ENCODE measurements around the gene SH2D3C.

Gene SH2D3C

DNA sequence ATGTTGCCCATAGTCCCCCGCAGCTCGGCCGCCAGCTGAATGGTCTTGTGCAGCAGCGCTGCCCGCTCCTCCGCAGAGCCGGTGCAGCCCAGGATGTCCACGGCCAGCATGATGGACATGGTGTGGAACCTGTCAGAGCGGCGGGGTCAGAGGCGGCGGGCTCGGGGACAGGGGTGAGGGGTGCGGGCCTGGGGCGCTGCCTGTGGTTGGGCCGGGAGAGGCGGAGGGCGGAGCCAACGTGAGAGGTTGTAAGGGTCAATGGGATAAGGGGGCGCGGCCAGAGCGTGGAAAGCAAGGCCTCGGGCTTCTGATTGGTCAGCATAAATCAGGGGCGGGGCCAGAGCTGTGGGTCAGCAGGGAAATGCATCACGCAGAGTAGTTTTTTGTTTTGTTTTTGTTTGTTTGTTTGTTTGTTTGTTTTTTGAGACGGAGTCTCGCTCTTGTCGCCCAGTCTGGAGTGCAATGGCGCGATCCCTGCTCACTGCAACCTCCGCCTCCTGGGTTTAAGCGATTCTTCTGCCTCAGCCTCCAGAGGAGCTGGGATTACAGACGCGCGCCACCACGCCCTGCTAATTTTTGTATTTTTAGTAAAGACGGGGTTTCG lies 36.5 kb downstream of the SH2D3C start:
- DNase-seq (ENCODE audit: low read depth in 2 of 2) = no peak

DNA sequence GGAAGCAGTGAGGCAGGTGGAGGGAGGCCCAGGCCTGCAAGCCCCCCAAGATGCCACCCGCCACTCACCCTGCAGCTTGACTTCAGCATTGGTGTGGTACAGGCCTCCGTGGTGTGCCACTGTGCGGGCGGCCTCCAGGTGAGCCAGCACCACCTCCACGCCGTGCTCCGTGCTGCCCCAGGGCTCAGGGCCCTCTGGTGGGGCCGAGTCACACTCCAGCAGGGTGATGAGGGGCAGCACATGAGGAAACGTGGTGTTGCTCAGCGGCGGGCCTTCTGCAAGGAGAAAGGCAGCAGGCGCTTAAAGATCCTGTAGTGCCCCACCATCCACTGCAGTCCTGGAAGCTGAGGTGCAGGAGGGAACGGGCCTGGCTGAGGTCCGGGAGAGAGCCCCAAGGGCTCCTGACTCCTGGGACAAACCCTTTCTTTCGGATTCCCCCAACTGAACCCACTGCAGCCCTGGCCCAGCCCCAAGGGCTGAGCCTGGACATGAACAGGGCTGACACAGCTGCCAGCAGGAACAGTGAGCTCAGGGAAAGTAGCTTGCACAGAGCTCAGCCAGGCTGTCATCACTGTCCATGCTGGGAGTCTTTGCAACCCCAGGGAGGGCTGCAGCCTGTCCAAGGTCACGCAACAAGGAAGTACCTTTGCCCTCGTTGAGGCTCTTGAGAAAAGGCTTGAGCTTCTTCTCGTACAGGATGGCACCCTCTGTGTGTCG lies 38.7 kb downstream of the SH2D3C start:
- DNase-seq (ENCODE audit: low read depth in 2 of 2) = no peak

DNA sequence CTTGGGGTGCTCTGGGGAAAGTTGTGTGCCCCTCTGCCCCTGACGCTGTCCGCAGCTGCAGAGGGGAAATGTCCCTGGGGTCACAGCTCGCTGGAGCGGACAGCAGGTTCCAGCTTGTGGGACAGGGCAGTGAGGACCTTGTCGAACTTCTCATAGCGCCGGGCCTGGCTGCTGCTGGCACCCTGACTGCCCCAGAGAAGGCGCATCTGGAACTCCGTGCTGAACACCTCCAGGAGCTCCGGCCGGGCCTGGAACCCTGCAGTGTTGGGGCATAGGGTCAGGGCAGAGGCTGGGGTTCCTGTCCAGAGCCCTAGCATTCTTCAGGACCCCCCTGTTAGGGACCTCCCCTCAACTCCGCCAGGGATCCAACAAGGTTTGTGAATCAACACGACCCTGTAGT lies 39.8 kb downstream of the SH2D3C start:
- DNase-seq (ENCODE audit: low read depth in 2 of 2) = no peak

DNA sequence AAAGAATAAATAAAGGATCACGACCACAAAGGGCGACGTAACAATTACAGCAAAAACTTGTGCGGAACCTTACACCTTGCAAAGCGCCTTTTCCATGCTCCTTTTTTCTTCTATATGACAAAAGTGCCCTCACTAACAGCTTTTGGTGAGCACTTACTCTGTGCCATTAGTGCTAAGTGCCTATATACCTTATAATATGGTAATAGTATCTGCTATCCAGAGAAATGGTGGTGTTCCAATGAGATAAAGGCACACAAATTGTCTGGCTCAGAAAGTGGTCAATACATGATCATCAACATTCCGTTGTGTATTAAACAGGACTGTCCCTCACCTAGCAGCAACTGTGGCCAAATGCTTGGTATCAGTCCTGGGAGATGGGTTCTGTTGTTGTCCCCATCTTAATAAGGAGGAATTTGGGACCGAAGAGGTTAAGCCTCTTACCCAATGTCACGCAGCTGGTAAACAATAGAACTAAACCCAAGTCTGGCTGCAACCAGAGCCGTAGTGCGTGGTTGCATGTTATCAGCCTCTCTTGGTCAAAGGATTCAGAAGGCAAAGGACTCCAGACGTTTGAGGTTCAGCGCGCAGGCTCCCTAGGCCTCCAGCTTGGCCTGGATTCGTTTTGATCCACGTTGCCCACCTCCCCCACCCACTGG lies 42.8 kb downstream of the SH2D3C start:
- no peak for DNase-seq (ENCODE audit: low read depth in 2 of 2)

DNA sequence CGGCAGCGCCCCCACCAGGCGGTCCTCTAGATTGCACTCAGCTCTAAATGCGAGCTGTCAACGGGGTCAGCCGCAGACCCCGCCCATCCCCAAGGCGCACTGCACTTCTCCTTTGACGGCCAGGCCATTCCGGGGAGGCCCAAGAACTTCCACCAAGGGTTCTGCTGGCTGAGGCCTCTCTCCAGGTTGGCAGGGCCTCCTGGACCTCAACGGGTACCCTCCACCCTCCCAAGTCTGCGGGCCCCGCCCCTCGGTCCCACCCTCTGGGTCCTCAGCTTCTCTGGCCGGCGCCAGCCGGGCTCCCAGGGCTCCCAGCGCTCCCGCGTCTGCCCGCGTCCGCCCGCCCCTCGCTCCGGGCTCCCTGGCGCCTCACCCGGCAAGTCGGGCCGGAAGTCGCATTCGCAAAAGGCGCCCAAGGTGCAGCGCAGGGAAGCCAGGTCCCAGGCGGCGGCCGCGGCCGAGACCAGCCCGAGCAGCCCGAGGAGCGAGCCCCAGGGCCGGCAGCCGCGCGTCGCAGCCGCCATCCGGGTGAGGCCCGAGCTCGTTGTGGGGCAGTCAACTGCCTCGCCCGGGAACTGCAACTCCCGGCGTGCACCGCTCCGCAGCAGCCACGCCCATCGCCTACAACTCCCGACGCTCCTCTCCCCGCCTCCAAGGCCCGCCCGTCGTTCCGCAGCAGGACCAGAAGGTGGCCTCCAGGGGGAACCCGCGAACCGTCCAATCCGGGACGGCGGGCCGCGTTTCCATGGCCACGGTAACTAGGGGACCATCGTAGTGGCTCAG lies 43.5 kb downstream of the SH2D3C start, which contains the start of gene TOR2A:
TSS of gene TOR2A (minus strand) at position 548 of the 783 bp plus-strand sequence. CDS start at position 524, 24 bp downstream.
- peak; percentile 97 to 98 for DNase-seq (ENCODE audit: low read depth in 2 of 2)

DNA sequence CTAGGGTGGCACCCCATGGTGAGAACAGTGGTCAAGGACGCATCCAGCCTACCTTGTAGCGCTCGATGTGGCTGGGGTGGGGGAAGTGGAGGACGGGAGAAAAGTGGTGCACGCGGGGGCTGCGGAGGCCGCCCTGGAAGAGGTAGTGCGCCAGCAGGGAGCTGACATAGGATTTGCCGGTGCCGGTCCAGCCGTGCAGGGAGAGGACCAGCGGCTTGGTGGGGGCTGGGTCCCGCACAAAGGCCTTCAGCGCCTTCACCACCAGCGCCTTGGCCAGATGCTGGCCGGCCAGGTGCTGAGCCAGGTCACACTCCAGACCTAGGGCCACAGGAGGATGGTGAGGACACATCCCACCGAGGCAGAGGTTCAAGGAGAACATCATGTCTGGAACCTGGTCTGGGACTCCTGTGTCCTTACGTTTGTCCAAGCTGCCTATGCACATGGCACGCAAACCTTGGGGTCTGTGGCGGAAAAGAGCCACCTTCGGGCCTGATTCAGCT lies 44.2 kb downstream of the SH2D3C start:
- DNase-seq (ENCODE audit: low read depth in 2 of 2) = no peak

DNA sequence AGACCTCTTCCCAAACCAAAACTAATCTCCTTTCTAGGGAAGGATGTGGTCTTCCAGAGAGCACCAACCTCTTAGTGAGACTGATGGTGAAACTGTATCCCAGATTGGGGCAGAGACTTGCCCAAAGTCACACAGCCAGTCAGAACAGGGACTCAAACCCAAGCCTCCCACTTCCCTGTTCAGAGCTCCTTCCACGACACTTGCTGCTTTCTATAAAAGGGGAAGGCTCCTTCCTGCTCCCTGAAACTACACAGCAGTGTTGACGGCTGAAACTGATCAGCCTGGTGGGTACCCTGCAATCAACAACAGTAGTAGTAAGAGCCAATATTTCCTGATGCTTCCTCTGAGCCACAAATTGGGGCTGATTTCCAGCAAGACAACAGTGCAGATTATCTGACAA lies 44.9 kb downstream of the SH2D3C start:
- no peak for DNase-seq (ENCODE audit: low read depth in 2 of 2)

DNA sequence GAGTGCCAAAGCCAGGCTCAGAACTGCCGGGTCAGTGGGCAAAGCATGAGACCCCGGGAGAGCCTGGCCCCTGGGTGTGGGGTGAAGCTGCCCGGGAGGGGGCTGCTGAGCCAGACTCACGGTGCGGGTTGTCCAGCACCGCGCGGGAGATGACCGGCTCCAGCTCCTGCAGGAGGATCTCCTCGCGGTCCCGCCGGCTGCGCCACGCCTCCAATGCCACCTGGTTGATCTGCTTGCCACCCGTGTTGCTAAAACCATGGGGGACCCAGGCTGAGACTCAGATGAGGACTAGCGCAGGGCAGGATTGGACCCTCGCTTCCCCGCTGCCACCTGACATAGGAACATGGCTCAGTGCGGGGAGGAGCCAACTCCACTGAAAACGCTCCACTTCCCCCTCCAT lies 46.0 kb downstream of the SH2D3C start:
- DNase-seq (ENCODE audit: low read depth in 2 of 2) = no peak

DNA sequence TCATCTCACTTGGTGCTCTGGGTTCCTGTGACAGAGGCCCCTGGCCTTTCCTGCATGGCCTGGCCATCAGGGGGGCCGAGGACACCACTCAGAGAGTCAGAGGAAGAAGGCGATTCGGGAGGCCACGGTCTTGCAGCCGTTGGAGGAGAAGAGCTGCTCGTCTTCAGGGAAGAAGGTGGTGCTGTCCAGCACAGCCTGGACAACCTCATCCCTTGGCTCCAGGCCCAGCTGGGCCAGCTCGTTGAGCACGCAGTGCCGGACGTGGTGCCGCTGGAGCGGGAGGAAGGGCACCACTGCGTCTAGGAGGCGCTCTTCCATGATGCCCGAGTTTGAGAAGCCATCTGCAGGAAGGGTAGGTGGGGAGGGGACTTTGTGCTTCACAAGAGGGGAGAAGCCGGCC lies 46.5 kb downstream of the SH2D3C start:
- DNase-seq (ENCODE audit: low read depth in 2 of 2) = no peak

DNA sequence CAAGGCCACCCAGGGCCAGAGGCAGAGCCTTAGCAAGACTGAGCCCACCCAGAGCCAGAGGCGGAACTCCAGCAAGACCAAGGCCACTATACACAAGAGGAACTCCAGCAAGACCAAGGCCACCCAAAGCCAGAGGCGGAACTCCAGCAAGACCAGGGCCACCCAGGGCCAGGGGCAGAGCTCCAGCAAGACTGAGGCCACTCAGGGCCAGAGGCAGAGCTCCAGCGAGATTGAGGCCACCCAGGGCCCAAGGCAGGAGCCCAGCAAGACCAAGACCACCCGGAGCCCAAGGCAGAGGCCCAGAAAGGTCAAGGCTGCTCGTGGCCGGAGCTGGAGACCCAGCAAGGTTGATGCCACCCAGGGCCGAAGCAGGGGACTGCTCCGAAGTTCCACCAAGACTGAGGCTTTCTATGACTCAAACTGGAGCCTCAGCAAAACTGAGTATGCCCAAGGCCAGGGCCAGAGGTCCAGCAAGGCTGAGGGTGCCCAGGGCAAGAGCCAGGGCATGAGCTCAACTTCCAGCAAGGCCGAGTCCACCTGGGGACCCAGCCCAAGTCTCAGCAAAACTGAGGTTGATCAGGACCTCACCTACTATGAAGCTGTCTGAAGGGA lies 47.6 kb downstream of the SH2D3C start:
- DNase-seq (ENCODE audit: low read depth in 2 of 2) = no peak

DNA sequence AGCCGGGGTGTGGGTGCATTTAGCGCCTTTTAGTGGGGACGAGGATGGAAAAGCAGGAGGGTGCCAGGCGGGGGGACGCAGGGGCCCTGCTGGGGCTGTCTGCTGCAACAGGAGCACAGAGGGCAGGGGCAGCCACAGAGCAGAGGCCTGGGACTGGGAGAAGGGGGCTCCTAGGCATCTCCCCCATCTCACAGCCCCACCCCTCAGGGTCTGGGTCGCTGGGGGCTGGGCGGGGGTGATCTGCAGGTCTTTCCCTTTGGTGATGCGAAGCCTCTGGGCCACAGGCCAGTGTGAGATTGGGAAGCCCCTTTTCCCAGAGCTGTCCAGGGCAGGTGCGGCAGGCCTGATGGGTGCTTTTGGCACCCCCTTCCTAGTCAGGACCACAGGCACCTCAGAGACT lies 48.2 kb downstream of the SH2D3C start:
- no peak for DNase-seq (ENCODE audit: low read depth in 2 of 2)

DNA sequence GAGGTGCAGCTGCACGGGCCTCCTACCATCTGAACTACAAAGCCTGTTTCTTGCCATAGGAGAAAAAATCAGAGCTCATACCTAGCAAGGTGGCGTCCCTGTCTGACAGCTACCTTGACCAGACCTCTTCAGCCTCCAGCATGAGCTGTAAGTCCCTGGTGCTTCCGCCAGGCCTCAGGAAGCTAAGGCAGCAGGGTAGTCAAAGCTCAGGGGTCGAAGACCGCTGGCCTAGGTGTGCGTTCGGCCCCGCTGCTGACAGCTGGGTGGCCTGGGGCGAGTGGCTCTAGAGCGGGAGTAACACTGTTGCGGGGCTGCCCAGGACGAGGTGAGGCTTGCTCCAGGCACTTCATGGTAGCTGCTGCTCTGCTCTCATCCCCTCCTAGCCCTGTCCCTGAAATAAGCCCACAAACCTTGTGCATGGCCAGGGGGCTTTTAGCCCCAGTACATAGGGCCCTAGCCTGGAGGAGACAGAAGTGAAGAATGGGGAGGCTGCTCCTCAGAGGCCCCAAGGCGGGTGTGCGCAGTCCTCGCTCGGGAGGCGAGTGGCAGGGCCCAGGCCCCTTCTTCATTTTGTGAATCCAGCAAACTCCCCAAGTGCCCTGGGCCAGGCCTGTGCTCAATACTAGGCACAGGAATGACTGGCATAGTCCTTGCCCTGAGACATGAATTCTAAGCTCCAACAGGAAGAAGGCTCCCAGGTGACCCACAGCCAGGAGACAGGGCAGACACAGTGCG lies 48.8 kb downstream of the SH2D3C start:
- no peak for DNase-seq (ENCODE audit: low read depth in 2 of 2)

DNA sequence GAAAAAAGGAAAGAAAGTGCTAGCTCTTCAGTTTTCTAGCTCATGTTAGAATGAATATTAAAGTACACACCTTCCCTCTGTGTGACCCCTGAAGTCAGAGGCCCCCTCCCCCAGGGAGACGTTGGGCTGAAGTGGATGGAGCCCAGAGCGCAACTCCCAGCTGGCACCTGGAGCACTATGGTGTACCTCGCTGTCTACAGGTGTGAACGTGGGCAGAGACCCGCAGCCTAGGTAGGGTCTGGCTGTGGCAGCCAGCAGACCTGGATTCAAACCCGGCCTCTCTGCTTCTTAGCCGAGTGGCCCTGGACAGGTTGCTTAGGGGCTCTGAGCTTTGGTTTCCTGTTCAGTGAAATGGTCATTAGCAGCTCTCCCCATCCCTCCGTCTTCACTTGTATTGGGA lies 49.7 kb downstream of the SH2D3C start:
- no peak for DNase-seq (ENCODE audit: low read depth in 2 of 2)

DNA sequence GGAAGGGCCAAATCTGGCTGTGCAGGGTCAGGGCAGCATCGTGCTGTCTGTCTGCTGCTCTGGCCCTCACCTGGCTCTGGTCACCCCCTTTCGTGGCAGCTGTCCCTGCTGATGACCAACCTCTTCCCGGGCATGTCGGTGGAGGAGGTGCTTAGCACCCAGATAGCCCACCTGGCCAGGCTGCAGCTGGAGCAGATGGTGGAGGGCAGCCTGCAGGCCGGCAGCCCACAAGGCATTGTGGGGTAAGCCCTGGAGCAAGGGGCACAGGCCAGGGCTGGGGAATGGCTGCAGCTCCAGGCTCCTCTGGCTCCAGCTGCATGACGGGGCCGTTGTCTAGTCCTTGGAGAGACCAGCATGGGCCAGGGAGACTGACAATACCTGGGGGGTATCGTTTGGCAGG lies 51.6 kb downstream of the SH2D3C start:
- no peak for DNase-seq (ENCODE audit: low read depth in 2 of 2)

DNA sequence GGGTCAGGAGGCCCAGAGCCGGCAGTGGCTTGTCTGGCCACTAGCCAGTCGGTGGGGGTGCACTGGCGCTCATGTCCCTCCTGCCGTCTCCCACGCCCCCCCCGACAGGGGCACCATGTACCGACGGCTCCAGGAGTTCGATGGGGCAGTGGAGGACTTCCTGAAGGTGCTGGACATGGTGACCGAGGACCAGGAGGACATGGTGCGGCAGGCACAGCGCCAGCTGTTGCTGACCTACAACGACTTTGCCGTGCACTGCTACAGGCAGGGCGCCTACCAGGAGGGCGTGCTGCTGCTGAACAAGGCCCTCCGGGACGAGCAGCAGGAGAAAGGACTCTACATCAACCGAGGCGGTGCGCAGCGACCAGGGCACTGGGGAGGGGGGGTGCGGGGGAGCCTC lies 54.5 kb downstream of the SH2D3C start:
- DNase-seq (ENCODE audit: low read depth in 2 of 2) = no peak

DNA sequence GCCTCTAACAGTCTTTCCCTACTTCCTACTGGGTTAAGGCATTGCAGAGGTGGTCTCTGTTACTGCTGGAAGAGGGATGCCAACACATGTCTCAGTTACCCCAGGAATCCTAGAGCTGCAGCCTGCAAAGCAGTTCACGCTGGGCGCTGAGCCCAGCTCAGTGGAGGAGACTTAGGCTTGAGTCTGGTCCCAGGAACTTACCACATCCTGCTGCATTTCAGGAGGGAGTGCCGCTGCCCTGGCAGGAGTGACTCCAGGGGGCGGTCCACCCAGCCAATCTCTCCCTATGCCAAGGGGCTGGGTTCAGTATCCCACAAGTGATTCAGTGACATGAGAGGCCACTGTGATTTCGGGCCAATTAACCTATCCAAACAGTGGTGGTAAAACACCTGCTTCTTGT lies 55.0 kb downstream of the SH2D3C start:
- DNase-seq (ENCODE audit: low read depth in 2 of 2) = no peak

DNA sequence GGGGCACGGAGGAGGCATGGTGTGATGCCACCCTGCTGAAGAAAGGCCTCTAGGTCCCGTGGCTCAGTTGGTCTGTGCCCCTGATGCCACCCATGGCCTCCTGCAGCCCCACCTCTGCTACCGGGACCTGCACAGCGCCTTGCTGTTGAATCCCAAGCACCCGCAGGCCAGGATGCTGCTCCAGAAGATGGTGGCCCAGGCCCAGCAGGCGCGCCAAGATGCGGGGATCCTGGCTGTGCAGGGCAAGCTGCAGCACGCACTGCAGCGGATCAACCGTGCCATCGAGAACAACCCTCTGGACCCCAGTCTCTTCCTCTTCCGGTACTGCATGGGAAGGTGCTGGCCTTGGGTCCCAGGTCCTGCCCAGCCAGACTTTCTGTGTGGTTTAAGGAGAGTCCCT lies 55.5 kb downstream of the SH2D3C start:
- DNase-seq (ENCODE audit: low read depth in 2 of 2) = no peak

DNA sequence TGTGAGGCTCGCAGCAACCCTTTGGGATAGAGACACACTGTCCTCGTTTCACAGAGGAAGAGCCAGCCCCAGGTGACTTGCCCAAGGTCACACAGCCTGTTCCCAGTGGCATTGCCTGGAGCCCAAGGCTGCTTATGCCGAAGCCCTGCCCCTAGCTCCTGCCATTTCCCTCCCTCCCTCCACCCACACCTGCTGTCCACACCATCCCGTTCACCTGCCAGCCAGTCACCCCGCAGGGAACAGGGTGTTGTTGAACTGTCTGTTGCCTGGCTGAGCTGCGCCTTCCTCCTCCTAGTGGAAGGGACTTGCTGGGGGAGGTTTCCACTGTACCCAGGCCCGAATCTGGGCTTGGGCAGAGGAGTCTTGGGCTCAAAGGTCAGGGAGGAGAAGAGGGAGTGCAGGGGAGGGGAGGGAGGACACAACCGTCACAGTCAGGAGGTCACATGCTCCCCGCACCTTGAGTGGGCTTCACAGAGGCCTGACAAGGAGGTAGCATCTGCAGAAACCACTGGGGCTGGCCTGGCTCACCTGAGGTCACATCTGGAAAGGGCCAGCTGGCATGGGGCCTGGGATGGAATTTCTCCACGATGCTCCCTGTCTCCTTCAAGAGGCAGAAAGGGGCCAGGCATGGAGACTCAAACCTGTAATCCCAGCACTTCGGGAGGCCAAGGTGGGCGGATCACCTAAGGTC lies 56.3 kb downstream of the SH2D3C start:
- no peak for DNase-seq (ENCODE audit: low read depth in 2 of 2)

DNA sequence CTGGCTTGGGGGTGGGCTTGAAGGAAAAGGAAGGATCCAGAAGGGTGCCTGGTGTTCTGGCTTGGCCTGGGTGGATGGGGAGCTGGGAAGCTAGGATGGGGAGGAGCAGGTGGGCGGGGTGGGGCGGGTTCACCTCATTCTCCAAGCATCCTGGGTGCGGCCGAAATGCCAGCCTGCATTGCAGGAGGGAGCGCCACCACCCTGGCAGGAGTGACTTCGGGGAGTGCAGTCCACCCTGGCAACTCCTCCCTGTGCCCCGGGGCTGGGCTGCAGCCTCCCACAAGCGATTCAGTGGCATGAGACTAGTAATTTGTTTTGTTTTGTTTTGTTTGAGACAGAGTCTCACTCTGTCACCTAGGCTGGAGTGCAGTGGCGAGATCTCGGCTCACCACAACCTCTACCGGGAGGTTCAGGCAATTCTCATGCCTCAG lies 57.1 kb downstream of the SH2D3C start:
- no peak for DNase-seq (ENCODE audit: low read depth in 2 of 2)

DNA sequence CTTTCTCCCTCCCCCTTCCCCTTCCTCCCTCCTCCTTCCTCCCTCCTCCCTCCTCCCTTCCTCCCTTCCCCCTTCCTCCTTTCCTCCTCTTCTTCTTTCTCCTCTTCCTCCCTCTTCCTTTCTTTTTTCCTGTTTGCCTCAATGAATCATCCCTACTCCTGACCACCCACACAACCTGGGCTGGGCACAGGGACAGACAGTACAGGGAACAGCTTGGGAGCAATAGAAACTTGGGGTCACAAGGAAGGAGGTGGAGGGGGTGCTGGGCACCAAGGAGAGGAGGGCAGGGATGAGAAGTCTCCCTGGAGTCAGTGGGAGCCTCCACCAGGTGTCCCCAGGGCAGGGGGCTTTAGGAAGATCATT lies 57.6 kb downstream of the SH2D3C start:
- no peak for DNase-seq (ENCODE audit: low read depth in 2 of 2)

All from stimulated activated CD4-positive, alpha-beta T cell treated with anti-CD3 and anti-CD28 coated beads, Interleukin-15, amount 100 ng/mL, for 48 hours (primary cell).